Loucy (cell line): Measurements from ENCODE around the gene CHMP4A.

Experiments
- H2AFZ ChIP-seq: fragments of 200-600 bp; sonication (generic); 2 replicates; pipeline ENCODE4 v1.6.0; 2016; ENCODE audit warnings: antibody characterized with exemption, mild to moderate bottlenecking, low read length, moderate library complexity
- H3F3A ChIP-seq: fragments of 200-600 bp; 2 replicates; pipeline ENCODE4 v1.6.0; 2016; ENCODE audit warnings: antibody characterized with exemption, low read depth, mild to moderate bottlenecking
- H3K27me3 ChIP-seq: fragments of 200-600 bp; sonication (generic); 2 replicates; pipeline ENCODE4 v1.6.1; 2014; ENCODE audit warnings: low read length, mild to moderate bottlenecking; ENCODE audit not compliant: insufficient read depth, poor library complexity, severe bottlenecking
- H3K36me3 ChIP-seq: fragments of 200-600 bp; sonication (generic); 2 replicates; pipeline ENCODE4 v1.6.1; 2016; ENCODE audit warnings: low read length; ENCODE audit not compliant: insufficient read depth
- H3K4me1 ChIP-seq: fragments of 200-600 bp; sonication (generic); 2 replicates; pipeline ENCODE4 v1.5.1; 2014; ENCODE audit warnings: low read length, mild to moderate bottlenecking; ENCODE audit not compliant: insufficient read depth, poor library complexity, severe bottlenecking
- H3K4me2 ChIP-seq: fragments of 200-600 bp; sonication (generic); 2 replicates; pipeline ENCODE4 v1.6.0; 2014; ENCODE audit warnings: antibody characterized with exemption, low read length, low read depth, mild to moderate bottlenecking; ENCODE audit not compliant: poor library complexity, severe bottlenecking
- H3K4me3 ChIP-seq: fragments of 200-600 bp; sonication (generic); 2 replicates; pipeline ENCODE4 v1.5.1; 2014; ENCODE audit warnings: low read length, mild to moderate bottlenecking, mixed read lengths; ENCODE audit not compliant: poor library complexity, severe bottlenecking
- H3K79me2 ChIP-seq: fragments of 200-600 bp; sonication (generic); 2 replicates; pipeline ENCODE4 v1.6.1; 2014; ENCODE audit warnings: low read length; ENCODE audit not compliant: insufficient read depth
- H3K9ac ChIP-seq: fragments of 200-600 bp; sonication (generic); 2 replicates; pipeline ENCODE4 v1.6.0; 2014; ENCODE audit warnings: mild to moderate bottlenecking, low read depth, low read length, moderate library complexity; ENCODE audit not compliant: poor library complexity, severe bottlenecking
- H3K9me2 ChIP-seq: fragments of 200-600 bp; sonication (generic); replicated peaks from 2 replicates; pipeline ENCODE4 v1.6.1; 2016; ENCODE audit warnings: low read depth, low read length, mixed read lengths
- H3K9me3 ChIP-seq: fragments of 200-600 bp; sonication (generic); 2 replicates; pipeline ENCODE4 v1.6.1; 2014; ENCODE audit warnings: mild to moderate bottlenecking, antibody characterized with exemption, low read length, low read depth; ENCODE audit not compliant: insufficient read depth
- H4K20me1 ChIP-seq: fragments of 200-600 bp; sonication (generic); 2 replicates; pipeline ENCODE4 v1.6.0; 2014; ENCODE audit warnings: antibody characterized with exemption, low read length, mild to moderate bottlenecking; ENCODE audit not compliant: insufficient read depth, poor library complexity, severe bottlenecking
- CTCF ChIP-seq: fragments of 200-600 bp; sonication (generic); conservative IDR thresholded peaks from 2 replicates; pipeline ENCODE4 v1.5.1; 2014; ENCODE audit warnings: mild to moderate bottlenecking, antibody characterized with exemption, low read length
- EZH2phosphoT487 ChIP-seq: fragments of 200-600 bp; IDR thresholded peaks from 2 replicates; pipeline ENCODE4 v1.6.1; 2018; ENCODE audit warnings: antibody characterized with exemption, mild to moderate bottlenecking, moderate library complexity, borderline replicate concordance

Gene CHMP4A

GRCh38 chr14:24212924-24213865, at the start of gene CHMP4A:
CHMP4A (minus strand) TSS chr14:24213488; CDS start chr14:24213439, 49 bp downstream.
- Histone ChIP-seq H2AFZ (peak within 1 kb of the TSS; percentile 71), H3F3A (peaks cover 9% of the 10 kb centered on the region; the same call in 1 of the 2 replicates)
- TF ChIP-seq EZH2phosphoT487: no peak
- TF ChIP-seq CTCF: no peak

GRCh38 chr14:24261969-24262327, 48.7 kb upstream of the CHMP4A start:
- no peak for TF ChIP-seq CTCF
- no peak for TF ChIP-seq EZH2phosphoT487
- no peak overlapping the region for H3K4me2 ChIP-seq
- H2AFZ ChIP-seq: no peak overlapping the region
- H3F3A ChIP-seq: no peaks in the 10 kb centered on the region
- no peaks in the 10 kb centered on the region for H3K79me2 ChIP-seq
- H3K4me3 ChIP-seq: no peak overlapping the region
- H3K9me3 ChIP-seq: no peaks in the 10 kb centered on the region
- no peak overlapping the region for H3K9ac ChIP-seq
- H4K20me1 ChIP-seq: no peaks in the 10 kb centered on the region
- no peaks in the 10 kb centered on the region for H3K4me1 ChIP-seq
- no peaks in the 10 kb centered on the region for H3K9me2 ChIP-seq
- H3K27me3 ChIP-seq: no peaks in the 10 kb centered on the region
- no peaks in the 10 kb centered on the region for H3K36me3 ChIP-seq

More at GRCh38 chr14:24212924-24213865, at the start of gene CHMP4A:
- Histone ChIP-seq H3K79me2 (peaks cover 44% of the 10 kb centered on the region), H3K4me2 (peak within 1 kb of the TSS; percentile 78), H3K4me1 (peaks cover 29% of the 10 kb centered on the region), H4K20me1 (peaks cover 5% of the 10 kb centered on the region), H3K4me3 (peak within 1 kb of the TSS; percentile 99), H3K36me3 (peaks cover 13% of the 10 kb centered on the region; the same call in 1 of the 2 replicates), H3K9me2 (no peaks in the 10 kb centered on the region), H3K9ac (peak within 1 kb of the TSS; percentile 88), H3K9me3 (no peaks in the 10 kb centered on the region), H3K27me3 (no peaks in the 10 kb centered on the region)

- Histone ChIP-seq H3K4me3 (no peak overlapping the region), H3K4me2 (no peak overlapping the region), H3K9me3 (no peaks in the 10 kb centered on the region), H3K9me2 (no peaks in the 10 kb centered on the region), H3K36me3 (no peaks in the 10 kb centered on the region), H2AFZ (no peak overlapping the region), H3K4me1 (no peaks in the 10 kb centered on the region), H3K9ac (no peak overlapping the region), H4K20me1 (no peaks in the 10 kb centered on the region), H3K27me3 (no peaks in the 10 kb centered on the region), H3K79me2 (no peaks in the 10 kb centered on the region), H3F3A (no peaks in the 10 kb centered on the region)
- TF ChIP-seq EZH2phosphoT487 (no peak), CTCF (no peak)
Measured at GRCh38 chr14:24261256-24261968, 48.1 kb upstream of the CHMP4A start.
